ENCODE results near the gene RIN3.

- TF ChIP-seq USF2 (IDR thresholded peaks at IDR 0.05; ENCODE audit: low read depth, low read length): no peak
- no peak for TF ChIP-seq CHD1 (IDR thresholded peaks at IDR 0.05; ENCODE audit: low read depth, low read length)
Observed at GRCh38 chr14:92480856-92481255, 32.7 kb upstream of the RIN3 start.
